HG03575 (cell line): ENCODE results near the gene LNX2.

Experiments
- ATAC-seq: cut with Tn5 transposase; IDR thresholded peaks from one replicate; pipeline ENCODE4 v1.9.1; 2021; ENCODE audit not compliant: unreplicated experiment, insufficient number of reproducible peaks, low FRiP score; ENCODE audit errors: extremely low read depth

LNX2 gene

DNA sequence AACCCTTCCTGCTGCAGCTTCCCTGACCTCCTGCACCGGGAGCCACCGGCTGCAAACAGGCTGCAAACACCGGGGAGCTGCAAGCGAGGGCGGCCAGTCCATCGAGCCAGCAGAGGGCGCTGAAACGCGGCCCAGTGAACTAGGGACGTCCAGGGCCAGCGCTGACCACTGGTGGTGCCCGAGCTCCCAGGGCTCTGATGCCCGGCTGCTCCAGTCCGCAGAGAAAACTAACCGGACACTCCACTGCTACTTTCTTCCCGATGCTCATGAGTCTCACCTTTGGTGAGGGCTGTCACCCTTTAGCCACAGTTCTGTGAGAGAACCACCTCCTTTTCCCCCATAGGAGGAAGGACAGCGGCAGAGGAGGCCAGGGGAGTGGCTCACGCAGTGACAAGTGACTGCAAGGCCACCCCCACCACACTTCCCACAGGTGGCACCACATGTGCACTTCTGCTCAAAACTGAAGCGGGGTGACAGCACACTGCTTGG is 87.1 kb downstream of the LNX2 start:
- no peak for ATAC-seq

DNA sequence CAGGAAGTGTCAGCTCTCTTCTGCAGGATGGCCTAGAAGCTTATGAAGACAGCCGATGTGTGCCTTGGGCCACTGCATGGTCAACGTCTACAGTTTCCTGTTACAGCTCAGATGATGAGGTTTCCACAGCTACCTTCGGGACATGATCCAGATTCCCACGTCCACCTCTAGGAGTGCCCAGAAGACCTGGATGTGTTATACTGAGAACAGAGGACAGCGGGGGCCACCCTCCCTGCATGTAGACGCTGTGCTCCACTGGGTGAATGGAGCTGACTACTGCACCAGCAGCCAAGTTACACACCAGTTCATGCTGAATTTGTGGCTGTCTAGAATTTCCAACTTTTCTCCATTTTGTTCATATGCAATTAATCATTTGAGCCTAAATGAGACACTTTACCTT is 91.4 kb downstream of the LNX2 start:
- no peak for ATAC-seq

DNA sequence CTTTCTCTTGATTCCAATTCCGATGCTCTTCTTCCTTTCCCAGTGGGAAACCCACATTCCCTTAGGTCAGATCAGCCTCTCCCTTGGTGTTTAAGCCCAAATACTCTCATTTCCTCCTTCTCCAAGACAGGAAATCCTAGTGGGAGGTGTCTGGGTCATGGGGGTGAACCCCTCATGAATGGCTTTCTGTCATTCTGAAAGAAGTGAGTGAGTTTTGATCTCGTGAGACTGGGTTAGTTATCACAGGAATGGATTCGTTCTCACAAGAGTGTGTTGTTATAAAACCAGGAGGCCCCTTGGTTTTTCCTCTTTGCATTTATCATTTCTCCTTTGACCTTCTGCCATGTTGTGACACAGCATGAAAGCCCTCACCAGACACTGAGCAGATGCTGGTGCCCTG is 93.8 kb downstream of the LNX2 start:
- no peak for ATAC-seq

DNA sequence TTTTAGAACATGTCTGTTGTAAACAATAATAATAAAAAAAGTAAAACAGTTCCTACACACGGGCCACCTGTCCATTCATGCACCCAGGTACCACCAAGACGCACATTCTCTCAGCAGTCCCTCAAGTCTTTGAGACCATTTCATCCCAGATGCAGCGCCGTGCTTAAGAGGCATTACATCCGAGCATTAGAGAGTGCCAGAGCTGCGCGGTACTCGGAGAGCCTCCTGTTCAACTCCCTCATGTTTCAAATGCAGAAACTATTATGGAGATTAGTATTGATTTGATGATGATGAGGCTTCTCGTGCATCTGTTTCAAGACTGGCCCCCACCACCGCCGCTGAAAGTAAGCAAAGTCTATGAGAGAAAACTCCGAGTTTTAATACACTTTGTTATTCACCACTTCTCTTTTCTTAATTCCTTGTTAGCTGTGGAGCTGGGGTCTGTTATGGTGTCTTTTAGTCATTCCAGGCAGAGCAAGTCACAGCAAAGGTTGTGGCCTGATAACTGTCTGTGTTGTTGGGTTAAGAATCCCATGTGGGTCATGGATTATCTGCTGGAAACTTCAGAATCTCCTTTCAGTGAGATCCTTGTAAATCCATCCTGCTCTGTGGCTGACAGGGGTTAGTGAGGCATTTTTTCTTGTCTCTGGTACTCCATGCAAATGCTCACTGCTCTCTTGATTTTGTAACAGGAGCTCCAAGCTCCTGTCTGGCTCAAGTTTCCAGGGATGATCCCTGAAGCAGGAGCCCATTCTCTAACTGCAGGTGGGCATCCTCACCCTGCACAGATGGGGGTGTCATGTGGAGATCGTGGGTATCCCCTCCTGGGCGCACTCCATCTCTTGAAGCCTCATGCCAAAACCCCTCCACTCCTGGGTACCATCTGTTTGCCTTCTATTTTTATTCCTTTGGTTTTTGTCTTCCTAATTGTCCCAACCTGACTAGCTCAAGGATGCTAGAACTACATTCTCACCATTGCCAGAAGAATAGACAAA is 95.1 kb downstream of the LNX2 start:
- ATAC-seq = no peak

DNA sequence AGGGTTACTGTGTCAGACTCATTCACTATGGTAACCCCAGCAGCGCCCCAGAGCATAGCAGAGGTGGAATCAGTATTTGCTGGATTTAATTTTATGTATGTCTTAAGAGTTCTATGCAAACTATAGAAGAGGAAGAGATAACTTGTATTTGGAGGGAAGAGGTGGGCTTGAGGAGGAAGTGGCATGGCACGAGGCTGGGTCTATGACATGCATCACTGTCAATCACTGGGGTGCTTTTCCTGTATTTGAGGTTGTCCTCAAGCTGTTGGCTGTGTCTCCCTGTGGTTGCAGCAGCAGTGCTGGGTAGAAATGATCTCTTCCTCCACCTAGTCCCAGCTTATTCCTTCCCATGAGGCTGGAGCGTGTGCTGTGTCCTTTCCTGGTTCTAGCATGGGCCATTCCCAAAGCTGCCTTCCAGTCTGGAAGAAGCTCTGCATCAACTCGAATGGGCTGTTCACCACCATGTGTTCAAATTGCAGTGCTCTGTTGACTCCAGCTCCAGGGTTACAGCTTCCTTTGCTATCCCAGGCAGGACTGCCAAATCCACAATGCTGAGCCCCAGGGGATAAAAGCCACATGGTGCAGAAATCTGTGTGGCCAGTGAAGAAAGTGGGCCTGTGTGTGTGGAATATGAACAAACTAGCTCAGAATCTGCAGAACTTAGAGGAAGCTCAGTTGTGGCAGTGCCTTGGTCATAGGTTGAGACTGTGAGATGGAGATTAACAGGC is 96.8 kb downstream of the LNX2 start:
- ATAC-seq = no peak

DNA sequence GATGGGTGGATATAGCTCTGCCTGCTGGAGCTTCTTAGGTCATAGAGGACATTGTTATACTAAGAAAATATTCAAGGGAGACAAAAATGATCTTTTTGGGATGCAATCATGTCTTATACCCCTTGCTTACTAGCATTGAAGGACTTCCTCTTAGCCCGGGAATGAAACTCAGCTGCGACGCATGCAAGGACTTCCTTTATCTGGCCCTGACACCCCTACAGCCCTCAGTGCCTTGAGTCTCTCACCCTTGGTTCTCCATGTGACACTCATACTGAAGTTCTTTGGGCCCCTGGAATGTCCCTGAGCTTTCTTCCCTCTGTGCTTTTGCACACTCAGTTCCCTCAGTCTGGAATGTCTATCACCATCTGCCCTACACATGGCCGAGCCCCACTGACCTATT is 97.5 kb downstream of the LNX2 start:
- no peak for ATAC-seq

DNA sequence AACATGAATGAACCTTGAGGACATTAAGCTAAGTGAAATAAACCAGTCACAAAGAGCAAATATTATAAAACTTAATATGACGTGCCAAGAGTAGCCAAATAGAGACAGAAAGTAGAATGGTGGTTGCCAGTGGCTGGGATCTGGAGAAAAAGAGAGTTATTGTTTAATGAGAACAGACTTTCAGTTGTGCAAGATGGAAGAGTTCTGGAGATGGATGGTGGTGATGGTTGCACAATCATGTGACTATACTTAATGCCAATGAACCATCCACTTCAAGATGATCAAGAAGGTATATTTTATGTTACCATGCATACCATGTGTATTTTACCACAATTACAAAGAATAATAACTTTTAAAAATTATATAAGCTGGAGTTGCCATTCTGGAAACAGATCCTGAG is 104.2 kb downstream of the LNX2 start:
- ATAC-seq = no peak

DNA sequence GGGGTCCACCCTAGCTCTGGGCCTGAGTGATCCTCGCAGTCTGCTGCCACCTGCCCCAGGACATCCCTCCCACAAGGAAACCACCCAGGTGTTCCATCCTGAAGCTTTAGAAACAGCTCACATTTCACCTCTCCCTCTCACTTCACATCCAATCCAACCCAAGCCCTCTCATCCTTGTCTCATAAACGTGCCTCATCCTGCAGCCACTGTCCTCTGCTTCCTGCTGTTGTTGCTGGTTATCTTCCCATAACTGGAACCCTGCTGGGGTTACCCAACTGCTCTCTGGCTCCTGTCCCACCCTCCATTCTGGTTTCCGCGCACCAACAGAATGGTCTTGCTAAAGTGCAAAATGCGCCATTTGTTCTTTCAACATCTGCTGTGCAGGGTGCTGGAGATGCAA is 110.2 kb downstream of the LNX2 start:
- no peak for ATAC-seq

DNA sequence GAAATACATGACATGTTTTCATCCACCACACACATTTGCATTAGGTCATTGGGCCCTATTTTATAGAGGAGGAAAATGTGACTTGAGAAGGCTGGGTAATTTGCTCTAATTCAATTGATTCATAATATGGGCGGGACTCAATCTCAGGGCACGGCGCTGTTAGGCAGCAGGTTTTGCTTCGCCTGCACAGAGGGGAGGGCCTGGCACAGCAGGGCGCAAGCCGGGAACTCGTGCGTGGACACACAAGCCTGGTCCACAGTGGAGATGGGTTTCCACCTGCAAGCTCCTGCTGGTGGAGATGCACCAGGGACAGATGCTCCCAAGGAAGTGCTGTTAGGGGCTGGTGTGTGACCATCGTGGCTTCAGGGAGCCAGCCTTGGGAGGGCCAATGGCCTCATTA is 111.5 kb downstream of the LNX2 start:
- ATAC-seq = no peak

DNA sequence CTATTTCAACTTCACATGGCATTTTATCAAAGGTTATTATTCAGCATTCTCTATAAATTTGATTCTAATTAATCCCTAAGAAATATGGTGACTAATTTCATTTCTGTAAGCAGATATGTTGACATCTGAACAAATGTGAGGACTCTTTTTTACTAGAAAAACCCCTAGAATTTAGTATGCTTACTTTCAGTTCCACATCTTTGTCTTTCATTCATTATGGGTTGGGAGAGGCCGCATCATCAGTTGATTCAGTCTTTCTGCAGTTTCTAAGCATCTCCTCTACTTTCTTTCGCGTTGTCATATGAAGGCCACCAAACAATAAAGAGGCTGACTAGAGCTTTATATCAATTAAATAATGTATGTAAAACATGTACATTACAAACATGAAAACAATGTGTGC is 114.5 kb downstream of the LNX2 start:
- no peak for ATAC-seq

DNA sequence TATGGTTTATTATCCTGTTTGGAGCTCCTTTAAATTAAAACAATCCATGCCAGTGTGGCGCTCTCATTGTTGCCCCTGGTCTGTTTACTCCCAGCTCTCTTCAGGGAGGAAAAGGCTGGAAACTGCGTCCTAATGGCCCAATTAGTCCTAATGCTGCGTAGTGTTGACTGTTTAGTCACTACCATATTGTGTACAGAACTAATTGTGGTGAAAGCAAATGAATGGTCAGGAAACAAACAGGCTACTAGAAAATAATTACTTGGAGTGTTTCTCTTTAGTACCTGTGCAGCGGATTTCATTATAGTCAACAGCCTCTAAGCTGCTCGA is 115.5 kb downstream of the LNX2 start:
- ATAC-seq = no peak

DNA sequence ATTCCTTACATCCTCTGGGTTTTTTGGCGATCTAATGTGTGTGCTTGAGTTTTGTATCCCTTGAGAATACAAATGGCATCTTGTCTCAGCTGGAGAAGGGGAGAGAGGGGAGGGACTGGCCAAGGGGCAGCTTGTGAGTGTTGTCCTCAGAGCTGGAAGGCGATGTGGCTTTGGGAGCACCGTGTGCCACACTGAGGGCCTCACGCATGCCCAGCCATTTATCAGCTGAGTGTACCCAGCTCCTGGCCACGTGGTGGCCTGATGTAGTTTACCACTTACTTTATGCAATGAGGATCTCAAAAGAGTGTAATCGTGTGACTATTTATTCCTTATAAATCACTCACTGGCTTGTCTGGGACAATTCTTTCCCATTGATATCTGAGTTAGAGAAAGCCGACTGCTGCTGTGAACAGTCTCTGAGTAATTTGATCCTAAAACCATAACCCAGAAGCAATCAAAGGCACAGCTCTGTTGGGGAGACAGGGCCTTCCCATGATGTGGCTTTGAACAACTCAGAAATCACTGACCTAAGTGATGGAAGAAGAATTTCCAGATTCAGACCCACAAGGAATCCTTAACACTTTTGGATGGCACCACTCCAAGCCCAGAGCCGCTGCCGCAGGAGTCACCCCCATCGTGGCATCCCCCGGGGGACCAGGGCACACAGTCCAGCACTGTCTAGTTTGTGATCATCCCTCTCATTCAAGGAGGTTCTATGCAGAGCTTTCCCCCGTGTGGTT is 116.0 kb downstream of the LNX2 start:
- ATAC-seq = no peak

DNA sequence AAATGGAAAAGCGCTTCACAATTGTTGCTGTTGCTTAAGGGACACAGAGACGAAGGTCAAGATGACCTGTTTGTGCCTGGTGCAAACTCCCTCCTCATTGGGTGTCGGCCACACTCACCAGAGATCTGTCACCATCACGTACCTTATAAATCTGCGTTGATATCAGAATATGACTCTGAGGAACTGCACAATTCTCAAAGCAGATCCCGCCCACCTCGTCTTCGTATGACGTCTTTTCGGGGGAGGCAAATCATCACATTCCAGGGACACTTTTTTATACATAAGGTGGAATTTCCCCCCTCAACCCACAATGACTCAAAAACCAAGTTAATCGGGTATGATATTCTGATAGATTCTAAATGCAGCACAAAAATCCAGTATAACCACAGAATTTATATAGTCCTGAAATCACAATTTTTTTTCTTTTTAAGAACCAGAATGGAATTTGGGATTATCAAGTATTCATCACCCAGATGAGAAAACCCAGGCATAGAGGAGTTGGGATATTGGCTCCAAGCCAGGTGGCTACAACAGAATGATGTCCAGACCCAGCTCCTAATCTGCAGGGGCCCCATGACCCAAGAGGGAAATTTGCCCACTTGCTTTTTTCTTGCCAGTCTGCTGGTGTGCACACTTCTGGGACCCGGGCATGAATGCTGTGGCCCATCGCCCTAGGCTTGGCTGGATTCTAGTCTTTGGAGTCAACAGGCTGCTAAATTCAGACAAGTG is 119.4 kb downstream of the LNX2 start:
- no peak for ATAC-seq

DNA sequence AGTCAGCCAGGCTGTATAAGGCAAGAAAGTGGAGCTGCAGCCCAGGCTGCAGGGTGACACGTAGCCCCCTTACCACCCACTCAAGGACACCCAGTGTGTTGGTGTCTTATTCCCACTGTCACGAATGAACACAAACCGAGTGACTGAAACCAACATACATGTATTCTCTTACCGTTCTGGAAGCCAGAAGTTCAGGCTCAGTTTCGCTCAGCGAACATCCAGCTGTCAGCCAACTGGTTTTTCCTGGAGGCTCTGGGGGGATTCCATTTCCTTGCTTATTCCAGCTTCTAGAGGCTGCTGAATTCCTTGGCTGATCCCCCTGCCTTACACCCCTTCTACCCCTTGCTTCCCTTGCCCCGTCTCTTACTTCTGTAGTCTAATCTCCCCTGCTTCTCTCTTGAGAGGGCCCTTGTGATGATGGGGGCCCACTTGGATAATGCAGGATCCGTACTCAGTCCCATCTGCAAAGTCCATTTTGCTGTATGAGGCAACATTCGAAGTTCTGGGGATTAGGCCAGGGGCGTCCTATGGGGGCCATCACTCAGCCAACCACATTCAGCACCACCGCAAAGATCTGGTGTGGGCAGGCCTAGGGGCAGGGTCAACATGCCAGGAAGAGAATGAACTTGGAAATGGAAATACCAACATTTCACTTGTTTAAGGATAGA is 122.6 kb downstream of the LNX2 start:
- no peak for ATAC-seq

DNA sequence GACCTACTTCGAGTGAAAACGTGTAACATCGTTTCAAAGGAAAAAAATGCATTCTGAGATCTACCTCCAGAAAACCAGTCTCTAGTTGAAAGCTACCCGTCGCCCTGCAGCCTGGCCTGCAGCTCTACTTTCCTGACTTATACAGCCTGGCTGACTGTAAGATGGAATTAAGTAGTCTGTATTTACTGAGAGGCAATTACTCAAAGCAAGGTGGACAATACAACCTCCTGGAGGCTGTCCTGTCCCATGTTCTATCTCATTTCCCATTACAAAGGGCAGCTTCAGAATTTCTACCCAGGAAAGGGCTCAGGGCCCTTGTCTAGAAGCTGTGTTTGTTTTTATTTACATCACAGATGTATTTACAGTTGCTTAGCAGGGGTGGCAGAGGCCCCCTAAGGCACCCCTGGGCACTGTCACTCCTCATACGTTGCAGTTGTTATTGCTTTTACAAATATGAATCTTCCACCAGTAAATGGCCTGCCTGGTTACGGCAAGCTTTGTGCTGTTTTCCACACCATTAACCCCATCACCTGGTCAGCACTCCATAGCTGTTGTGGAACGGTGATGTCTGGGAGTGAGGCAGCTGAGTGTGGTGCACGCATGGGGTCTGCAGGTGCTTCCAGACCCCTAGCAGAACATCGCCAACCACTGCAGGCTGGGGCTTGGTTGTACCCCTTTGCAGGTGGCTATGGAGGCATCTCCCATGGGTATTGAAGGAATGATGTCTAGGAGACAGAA is 123.6 kb downstream of the LNX2 start:
- no peak for ATAC-seq

DNA sequence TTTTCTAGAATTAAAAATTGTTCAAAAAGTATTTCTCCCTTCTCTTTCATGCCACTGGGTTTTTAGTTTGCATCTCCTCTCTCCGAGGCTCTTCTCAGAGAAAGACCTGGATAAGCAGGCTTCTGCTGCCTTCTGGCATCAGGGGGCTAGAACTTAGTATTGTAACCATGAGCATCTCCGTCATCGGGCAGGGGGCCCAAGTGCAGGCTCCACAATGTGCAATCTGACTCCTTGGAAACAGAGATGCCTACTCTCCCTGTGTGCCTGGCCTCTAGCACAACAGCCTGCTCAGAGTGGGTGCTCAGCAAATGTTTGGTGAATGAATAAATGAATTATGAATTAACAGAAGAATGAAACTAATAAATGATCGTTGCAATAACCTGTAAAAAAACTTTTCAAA is 124.3 kb downstream of the LNX2 start:
- no peak for ATAC-seq
